Stimulated activated effector memory CD8-positive, alpha-beta T cell treated with anti-CD3 and anti-CD28 coated beads, Interleukin-12 subunit alpha, Interleukin-12 subunit beta, amount 100 ng/mL, for 72 hours (primary cell): ENCODE measurements around the gene FAM83G.
A peak's percentile ranks its signal among the peaks of the same experiment; 100 is the strongest.

Experiments
- ATAC-seq: fragments of 150-1000 bp; cut with Tn5 transposase; 2 replicates; pipeline ENCODE4 v1.10.0; 2021
- DNase-seq, 2 donors: peaks; one replicate each; pipeline ENCODE4 v3.0.0; 2021 to 2022; ENCODE audit warnings: low spot score in 2 of 2
- H3K27ac Mint-ChIP-seq: one replicate; pipeline ENCODE4 v1.8.0; 2022; ENCODE audit warnings: mild to moderate bottlenecking, mixed read lengths
- H3K36me3 Mint-ChIP-seq: one replicate; pipeline ENCODE4 v1.8.0; 2022; ENCODE audit warnings: mild to moderate bottlenecking, mixed read lengths
- H3K4me1 Mint-ChIP-seq: one replicate; pipeline ENCODE4 v1.8.0; 2022; ENCODE audit warnings: mixed read lengths
- H3K4me3 Mint-ChIP-seq: one replicate; pipeline ENCODE4 v1.8.0; 2022; ENCODE audit warnings: mild to moderate bottlenecking, mixed read lengths
- H3K9me3 Mint-ChIP-seq: one replicate; pipeline ENCODE4 v1.8.0; 2022; ENCODE audit warnings: mixed read lengths

FAM83G gene

GRCh38 chr17:18921912-18922451, 82.6 kb downstream of the FAM83G start:
- peaks cover 42% of the 10 kb centered on the region for H3K4me1 Mint-ChIP-seq
- H3K9me3 Mint-ChIP-seq = no peaks in the 10 kb centered on the region
- peak overlapping the region; percentile 66 for H3K27ac Mint-ChIP-seq
- peak; percentile 93 for ATAC-seq
- peak overlapping the region; percentile 49 for H3K4me3 Mint-ChIP-seq
- peaks cover 58% of the 10 kb centered on the region for H3K36me3 Mint-ChIP-seq
- DNase-seq = no peak

GRCh38 chr17:18921485-18921884, 83.1 kb downstream of the FAM83G start:
- Mint-ChIP-seq H3K4me3 (peak overlapping the region; percentile 49), H3K27ac (peak overlapping the region; percentile 66), H3K36me3 (peaks cover 62% of the 10 kb centered on the region), H3K4me1 (peaks cover 42% of the 10 kb centered on the region), H3K9me3 (no peaks in the 10 kb centered on the region)
- DNase-seq = no peak
- no peak for ATAC-seq

- Mint-ChIP-seq H3K36me3 (peaks cover 68% of the 10 kb centered on the region), H3K27ac (peak overlapping the region; percentile 66), H3K9me3 (no peaks in the 10 kb centered on the region), H3K4me3 (peak overlapping the region; percentile 49), H3K4me1 (peaks cover 42% of the 10 kb centered on the region)
- no peak for DNase-seq
- ATAC-seq = peak; percentile 53
Measured at GRCh38 chr17:18920911-18921441, 83.6 kb downstream of the FAM83G start.

- no peak overlapping the region for H3K4me3 Mint-ChIP-seq
- H3K9me3 Mint-ChIP-seq = no peaks in the 10 kb centered on the region
- peak overlapping the region; percentile 52 for H3K27ac Mint-ChIP-seq
- H3K36me3 Mint-ChIP-seq = peaks cover 71% of the 10 kb centered on the region
- peaks cover 42% of the 10 kb centered on the region for H3K4me1 Mint-ChIP-seq
- ATAC-seq (no peak), DNase-seq (no peak)
Measured at GRCh38 chr17:18919963-18920362, 84.6 kb downstream of the FAM83G start.
